Activated CD8-positive, alpha-beta T cell treated with anti-CD3 and anti-CD28 coated beads for 36 hours (primary cell): ENCODE results near the gene MAEA. TPM values are rescaled to one million over a fixed set of nuclear protein-coding genes. Genes with fewer than 3 reads are reported as not detected.
A peak's percentile ranks its signal among the peaks of the same experiment; 100 is the strongest.

Source experiments
- ATAC-seq: fragments of 200-7000 bp; cut with Tn5 transposase; one replicate; pipeline ENCODE4 v1.10.0; 2021; ENCODE audit warnings: mild to moderate bottlenecking, moderate library complexity
- CTCF ChIA-PET: fragments of 350-600 bp; sonication (Branson Sonifier 250); formaldehyde crosslinking; loops from one replicate; lab custom pipeline; 2021; ENCODE audit warnings: antibody characterized with exemption; lab: Charles Lee
- POLR2A ChIA-PET: fragments of 350-600 bp; sonication (Branson Sonifier 250); formaldehyde crosslinking; loops from one replicate; lab custom pipeline; 2021; ENCODE audit warnings: antibody characterized with exemption; lab: Charles Lee
- DNase-seq: peaks from one replicate; pipeline ENCODE4 v3.0.0-alpha.2; 2020
- H3K27ac Mint-ChIP-seq: one replicate; pipeline ENCODE4 v1.8.0; 2021; ENCODE audit warnings: mild to moderate bottlenecking, mixed read lengths
- H3K27me3 Mint-ChIP-seq: one replicate; pipeline ENCODE4 v1.8.0; 2021; ENCODE audit warnings: mixed read lengths
- H3K36me3 Mint-ChIP-seq: one replicate; pipeline ENCODE4 v1.8.0; 2021; ENCODE audit warnings: low read depth, mixed read lengths
- H3K4me1 Mint-ChIP-seq: one replicate; pipeline ENCODE4 v1.8.0; 2021; ENCODE audit warnings: low read depth, mixed read lengths
- H3K4me3 Mint-ChIP-seq: one replicate; pipeline ENCODE4 v1.8.0; 2021; ENCODE audit warnings: mild to moderate bottlenecking, moderate library complexity, mixed read lengths
- H3K9me3 Mint-ChIP-seq: one replicate; pipeline ENCODE4 v1.8.0; 2021; ENCODE audit warnings: mixed read lengths
- intact Hi-C: fragments of 100-400 bp; cut with micrococcal nuclease; formaldehyde crosslinking; loops from one replicate; pipeline ENCODE4 v1.10.0; 2022
- total RNA-seq, 2 experiments: library from RNA; stranded (reverse); gene quantifications; one replicate each; pipeline ENCODE4 v1.2.3, GENCODE V29; 2021
- TF ChIP-seq, protein P1 (sequence below): fragments of 200-600 bp; IDR thresholded peaks from one replicate; pipeline ENCODE4 v1.8.0; 2022; ENCODE audit warnings: antibody characterized with exemption, mild to moderate bottlenecking

Gene MAEA
- total RNA-seq, 2 experiments from 2014 or later = 32.3 to 37.0 TPM

- TF ChIP-seq, protein P1, sequence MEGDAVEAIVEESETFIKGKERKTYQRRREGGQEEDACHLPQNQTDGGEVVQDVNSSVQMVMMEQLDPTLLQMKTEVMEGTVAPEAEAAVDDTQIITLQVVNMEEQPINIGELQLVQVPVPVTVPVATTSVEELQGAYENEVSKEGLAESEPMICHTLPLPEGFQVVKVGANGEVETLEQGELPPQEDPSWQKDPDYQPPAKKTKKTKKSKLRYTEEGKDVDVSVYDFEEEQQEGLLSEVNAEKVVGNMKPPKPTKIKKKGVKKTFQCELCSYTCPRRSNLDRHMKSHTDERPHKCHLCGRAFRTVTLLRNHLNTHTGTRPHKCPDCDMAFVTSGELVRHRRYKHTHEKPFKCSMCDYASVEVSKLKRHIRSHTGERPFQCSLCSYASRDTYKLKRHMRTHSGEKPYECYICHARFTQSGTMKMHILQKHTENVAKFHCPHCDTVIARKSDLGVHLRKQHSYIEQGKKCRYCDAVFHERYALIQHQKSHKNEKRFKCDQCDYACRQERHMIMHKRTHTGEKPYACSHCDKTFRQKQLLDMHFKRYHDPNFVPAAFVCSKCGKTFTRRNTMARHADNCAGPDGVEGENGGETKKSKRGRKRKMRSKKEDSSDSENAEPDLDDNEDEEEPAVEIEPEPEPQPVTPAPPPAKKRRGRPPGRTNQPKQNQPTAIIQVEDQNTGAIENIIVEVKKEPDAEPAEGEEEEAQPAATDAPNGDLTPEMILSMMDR = no peak
- ATAC-seq = peak; percentile 29
- CTCF ChIA-PET = interaction anchor here (0.8 to 2.6 kb wide), 6 partner anchors 12 to 99 kb away, joined by 3 to 12 read pairs (median 3); partner anchors contain the start of gene UVSSA
- peak; percentile 60 for DNase-seq
- Mint-ChIP-seq H3K9me3 (no peaks in the 10 kb centered on the region), H3K36me3 (peaks cover 35% of the 10 kb centered on the region), H3K4me1 (peaks cover 64% of the 10 kb centered on the region), H3K4me3 (peak overlapping the region; percentile 90), H3K27me3 (no peaks in the 10 kb centered on the region), H3K27ac (peak overlapping the region; percentile 93)
- POLR2A ChIA-PET = interaction anchor here (0.6 to 6.2 kb wide), 7 partner anchors 10 to 146 kb away, joined by 3 to 47 read pairs (median 9); partner anchors contain the start of gene MAEA
- intact Hi-C loops = loop anchor here (2.0 to 5.0 kb wide), 2 partner anchors 46 to 99 kb away; partner anchors contain the start of gene UVSSA
Observed at GRCh38 chr4:1247864-1248244, 41.8 kb upstream of the MAEA start.

DNA sequence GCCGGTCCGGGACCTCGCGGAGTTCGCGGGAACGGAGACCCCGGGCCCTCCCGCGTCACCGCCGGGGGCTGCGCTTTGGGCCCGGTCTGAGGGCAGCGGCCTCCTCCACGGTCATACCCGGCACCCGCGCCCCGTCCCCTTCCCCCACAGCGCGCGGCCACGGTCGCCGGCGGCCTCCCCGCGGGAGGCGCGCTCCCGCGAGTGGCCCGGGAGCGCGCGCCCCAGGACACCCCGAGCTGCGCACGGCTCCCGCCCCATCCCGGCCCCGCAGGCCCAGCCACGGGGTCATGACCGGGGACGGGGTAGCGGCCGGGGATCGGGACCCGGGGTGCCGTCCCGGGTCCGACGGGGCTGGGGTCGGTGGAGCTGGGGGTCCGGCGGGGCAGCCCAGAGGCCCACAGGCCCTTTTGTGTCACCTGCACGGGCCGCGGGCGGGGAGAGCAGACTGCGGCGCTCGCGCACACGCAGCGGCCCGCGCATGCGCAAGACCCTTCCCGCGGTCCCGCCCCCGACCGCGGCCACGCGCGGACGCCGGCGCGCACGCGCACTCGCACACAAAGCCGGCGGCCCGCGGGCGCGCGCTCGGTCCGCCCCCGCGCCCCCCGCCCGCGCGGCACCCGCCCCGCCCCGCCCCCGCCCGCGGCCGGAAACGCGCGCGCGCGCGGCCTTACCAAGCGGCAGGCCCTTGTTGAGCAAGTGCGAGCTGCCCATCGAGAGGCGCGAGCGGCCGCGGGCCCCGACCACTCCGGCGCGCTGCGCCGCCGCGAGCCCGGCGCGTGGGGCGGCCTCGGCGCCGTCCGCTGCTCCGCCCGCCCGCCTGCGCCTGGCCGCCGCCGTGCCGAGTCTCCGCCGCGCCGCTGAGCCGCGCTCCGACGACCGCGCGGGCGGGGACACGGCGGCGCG lies 41.2 kb upstream of the MAEA start, which contains the start of gene CTBP1:
Gene CTBP1, minus strand, starts transcription at position 886 of the 903 bp plus-strand sequence. CDS start 7,799 bp downstream, outside the sequence.
- TF ChIP-seq, protein P1 = no peak

GRCh38 chr4:1249148-1249730 lies 40.5 kb upstream of the MAEA start:
- ChIA-PET POLR2A (interaction anchor here (0.9 to 6.2 kb wide), 9 partner anchors 9 to 99 kb away, joined by 3 to 47 read pairs (median 5); partner anchors contain the start of gene MAEA), CTCF (interaction anchor here (1.0 to 4.5 kb wide), 3 partner anchors 19 to 98 kb away, joined by 3 to 31 read pairs (median 4); partner anchors contain the start of gene UVSSA)
- intact Hi-C loops = loop anchor here (2.0 to 5.0 kb wide), 2 partner anchors 47 to 98 kb away; partner anchors contain the start of gene UVSSA
- peak overlapping the region; percentile 86 for H3K4me3 Mint-ChIP-seq
- H3K27ac Mint-ChIP-seq = peak overlapping the region; percentile 91
- H3K9me3 Mint-ChIP-seq = peaks cover 4% of the 10 kb centered on the region
- no peaks in the 10 kb centered on the region for H3K27me3 Mint-ChIP-seq
- ATAC-seq (peak; percentile 51), DNase-seq (peak; percentile 79)
- TF ChIP-seq, protein P1 = no peak
- peaks cover 48% of the 10 kb centered on the region for H3K36me3 Mint-ChIP-seq
- H3K4me1 Mint-ChIP-seq = peaks cover 69% of the 10 kb centered on the region

More for the DNA sequence above, 41.2 kb upstream of the MAEA start, which contains the start of gene CTBP1:
- H3K4me3 Mint-ChIP-seq = peak within 1 kb of the TSS; percentile 90
- ATAC-seq = peak; percentile 47
- peaks cover 68% of the 10 kb centered on the region for H3K4me1 Mint-ChIP-seq
- intact Hi-C loops = loop anchor here (2.0 to 5.0 kb wide), 2 partner anchors 46 to 98 kb away; partner anchors contain the start of gene UVSSA
- no peaks in the 10 kb centered on the region for H3K27me3 Mint-ChIP-seq
- ChIA-PET POLR2A (interaction anchor here (0.6 to 6.2 kb wide), 9 partner anchors 9 to 261 kb away, joined by 3 to 47 read pairs (median 5); partner anchors contain the start of gene MAEA), CTCF (interaction anchor here (1.0 to 4.5 kb wide), 5 partner anchors 20 to 98 kb away, joined by 3 to 31 read pairs (median 4); partner anchors contain the start of gene UVSSA)
- peaks cover 3% of the 10 kb centered on the region for H3K9me3 Mint-ChIP-seq
- H3K36me3 Mint-ChIP-seq = peaks cover 41% of the 10 kb centered on the region
- H3K27ac Mint-ChIP-seq = peak within 1 kb of the TSS; percentile 93
- DNase-seq = peak; percentile 76

DNA sequence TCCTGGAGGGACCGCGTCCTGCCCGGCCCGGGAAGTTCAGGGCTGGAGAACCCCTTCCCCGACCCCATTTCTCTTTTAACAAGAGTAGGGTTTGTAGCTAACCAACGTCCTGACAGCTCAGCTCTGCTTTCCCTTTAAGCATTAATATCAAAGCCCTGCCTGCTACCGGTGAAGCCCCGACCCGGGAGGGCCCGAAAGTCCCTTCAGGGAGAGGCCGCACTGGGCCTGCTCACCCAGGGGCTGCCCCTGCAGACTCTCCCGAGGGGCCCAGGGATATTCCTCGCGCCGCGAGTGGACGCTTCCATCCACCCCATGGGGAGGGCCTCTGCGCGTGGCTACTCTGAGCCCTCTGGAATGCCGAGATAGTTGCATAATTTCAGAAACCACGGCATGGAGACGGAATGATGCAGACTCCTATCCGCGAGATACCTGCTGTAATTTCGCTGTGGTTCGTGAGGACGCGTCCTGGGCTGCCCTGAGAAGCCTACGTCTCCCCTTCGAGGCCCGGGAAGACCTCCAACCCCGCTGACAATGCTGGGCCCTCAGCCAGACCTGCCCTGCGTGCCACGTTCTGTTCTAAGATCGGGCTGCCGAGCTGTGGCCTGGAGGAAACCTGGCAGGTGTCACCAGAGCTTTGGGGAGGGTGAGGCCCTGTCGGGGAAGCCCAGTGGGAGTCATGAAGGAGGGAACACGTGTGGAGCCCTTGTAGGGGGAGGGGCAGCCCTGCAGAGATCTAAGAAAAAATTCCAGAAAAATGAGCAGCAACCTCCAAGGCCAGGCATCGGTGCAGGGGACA lies 39.8 kb upstream of the MAEA start:
- Mint-ChIP-seq H3K4me3 (peak overlapping the region; percentile 86), H3K36me3 (peaks cover 54% of the 10 kb centered on the region), H3K9me3 (peaks cover 10% of the 10 kb centered on the region), H3K27ac (peak overlapping the region; percentile 91), H3K27me3 (no peaks in the 10 kb centered on the region), H3K4me1 (peaks cover 69% of the 10 kb centered on the region)
- intact Hi-C loops = loop anchor here (2.0 to 5.0 kb wide), 2 partner anchors 48 to 97 kb away; partner anchors contain the start of gene UVSSA
- POLR2A ChIA-PET = interaction anchor here (0.9 to 6.2 kb wide), 11 partner anchors 8 to 96 kb away, joined by 3 to 47 read pairs (median 5); partner anchors contain the start of gene MAEA
- CTCF ChIA-PET = interaction anchor here (0.9 to 4.5 kb wide), 5 partner anchors 18 to 97 kb away, joined by 3 to 31 read pairs (median 3); partner anchors contain the start of gene UVSSA
- DNase-seq = peak; percentile 73
- ATAC-seq = peak; percentile 21
- TF ChIP-seq, protein P1 = no peak
